Thyroid gland (tissue), 4 donors: ENCODE data around the gene CAMK1D. TPM values are rescaled to one million over a fixed set of nuclear protein-coding genes. Genes with fewer than 3 reads are reported as not detected.

Experiments used
- DNase-seq, 2 donors: peaks; one replicate each; pipeline ENCODE4 v3.0.0-alpha.2; 2019
- H3K27ac ChIP-seq, 3 donors: fragments of 200-600 bp; sonication (generic); 1 replicate in 2 of 3; 2 replicates in 1 of 3; pipeline ENCODE4 v1.5.1; 2016 to 2019; ENCODE audit warnings: mild to moderate bottlenecking in 1 of 3, moderate library complexity in 1 of 3
- H3K27me3 ChIP-seq: fragments of 200-600 bp; sonication (generic); one replicate; pipeline ENCODE4 v1.5.1; 2019
- H3K36me3 ChIP-seq, 2 donors: fragments of 200-600 bp; sonication (generic); one replicate each; pipeline ENCODE4 v1.5.1; 2016 to 2019
- H3K4me1 ChIP-seq, 2 donors: fragments of 200-600 bp; sonication (generic); one replicate each; pipeline ENCODE4 v1.5.1; 2017 to 2019
- H3K4me3 ChIP-seq, 3 donors: fragments of 200-600 bp; sonication (generic); replicated peaks in 1 of 3; 1 replicate in 2 of 3; 2 replicates in 1 of 3; pipeline ENCODE4 v1.5.1; 2016; ENCODE audit warnings: mild to moderate bottlenecking in 1 of 3
- H3K9me3 ChIP-seq: fragments of 200-600 bp; sonication (generic); one replicate; pipeline ENCODE4 v1.5.1; 2017
- CTCF ChIP-seq, 6 experiments: fragments of 200-600 bp in 3 of 6; fragments of 450-650 bp in 3 of 6; sonication (generic) in 3 of 6; IDR thresholded peaks; one replicate each; pipeline ENCODE4 v1.5.1; 2016 to 2019; ENCODE audit warnings: antibody characterized with exemption in 6 of 6, mild to moderate bottlenecking in 2 of 6, inconsistent platforms in 1 of 6, moderate library complexity in 1 of 6
- POLR2A ChIP-seq, 2 donors: fragments of 450-650 bp; IDR thresholded peaks; one replicate each; pipeline ENCODE4 v1.6.1; 2017; ENCODE audit warnings: antibody characterized with exemption in 2 of 2, mild to moderate bottlenecking in 2 of 2, moderate library complexity in 1 of 2
- WGBS, 2 donors: methylation state at CpG; one replicate each; pipeline ENCODE4 v1.1.5; 2017; 5-methylcytosine and 5-hydroxymethylcytosine counted together
- intact Hi-C: fragments of 100-400 bp; cut with DNase I; formaldehyde crosslinking; loops from one replicate; pipeline ENCODE4 v1.15.1; 2023
- total RNA-seq, 4 donors: library from RNA; depleted of rRNA; stranded (reverse); fragments of >200 nt; gene quantifications; one replicate each; pipeline ENCODE4 v1.2.3, GENCODE V29; 2016

Gene CAMK1D
- total RNA-seq, 4 donors from 2014 or later, result 12.2 to 29.6 (median 17.4) TPM

- Histone ChIP-seq H3K9me3 (no peaks in the 10 kb centered on the region), H3K4me3 (no peak overlapping the region), H3K4me1 (peaks cover 21 to 39% of the 10 kb centered on the region in 2 donors), H3K36me3 (no peaks in the 10 kb centered on the region), H3K27me3 (no peaks in the 10 kb centered on the region), H3K27ac (no peak overlapping the region)
- no peak for DNase-seq
- WGBS, 2 donors, result 96 to 100% methylated on average over 2 of the region's 2 CpGs
- TF ChIP-seq POLR2A (IDR thresholded peaks at IDR 0.05), result no peak
- no peak for TF ChIP-seq CTCF (IDR thresholded peaks at IDR 0.05)
- intact Hi-C loops, result no loop called here
Observed at GRCh38 chr10:12401466-12401865, 52.1 kb downstream of the CAMK1D start.

GRCh38 chr10:12403119-12403518 lies 53.8 kb downstream of the CAMK1D start:
- no peak for DNase-seq
- TF ChIP-seq POLR2A (IDR thresholded peaks at IDR 0.05), result no peak
- TF ChIP-seq CTCF (IDR thresholded peaks at IDR 0.05), result no peak
- Histone ChIP-seq H3K36me3 (no peaks in the 10 kb centered on the region), H3K27ac (no peak overlapping the region), H3K27me3 (no peaks in the 10 kb centered on the region), H3K4me3 (no peak overlapping the region), H3K9me3 (no peaks in the 10 kb centered on the region), H3K4me1 (peaks cover 7 to 23% of the 10 kb centered on the region in 2 donors)
- 94 to 97% methylated on average over 9 of the region's 9 CpGs for WGBS, 2 donors
- intact Hi-C loops, result no loop called here

- DNase-seq, result no peak
- Histone ChIP-seq H3K27ac (no peak overlapping the region), H3K27me3 (no peaks in the 10 kb centered on the region), H3K9me3 (no peaks in the 10 kb centered on the region), H3K4me3 (no peak overlapping the region), H3K36me3 (no peaks in the 10 kb centered on the region), H3K4me1 (peaks cover 2% of the 10 kb centered on the region in 2 donors)
- intact Hi-C loops, result no loop called here
- 93 to 95% methylated on average over 24 of the region's 24 CpGs for WGBS, 2 donors
- TF ChIP-seq CTCF (IDR thresholded peaks at IDR 0.05), result no peak
- no peak for TF ChIP-seq POLR2A (IDR thresholded peaks at IDR 0.05)
Observed at GRCh38 chr10:12405342-12406320, 56.3 kb downstream of the CAMK1D start.

GRCh38 chr10:12406764-12407400 lies 57.5 kb downstream of the CAMK1D start:
- Histone ChIP-seq H3K27ac (no peak overlapping the region), H3K9me3 (no peaks in the 10 kb centered on the region), H3K4me3 (no peak overlapping the region), H3K27me3 (no peaks in the 10 kb centered on the region), H3K4me1 (no peaks in the 10 kb centered on the region), H3K36me3 (no peaks in the 10 kb centered on the region)
- 94 to 98% methylated on average over 9 of the region's 9 CpGs for WGBS, 2 donors
- no peak for DNase-seq
- intact Hi-C loops, result no loop called here
- no peak for TF ChIP-seq POLR2A (IDR thresholded peaks at IDR 0.05)
- no peak for TF ChIP-seq CTCF (IDR thresholded peaks at IDR 0.05)

GRCh38 chr10:12408472-12408871 lies 59.1 kb downstream of the CAMK1D start:
- no peaks in the 10 kb centered on the region for H3K4me1 ChIP-seq
- DNase-seq, result no peak
- H3K36me3 ChIP-seq, result no peaks in the 10 kb centered on the region
- H3K4me3 ChIP-seq, result no peak overlapping the region
- 95 to 96% methylated on average over 8 of the region's 8 CpGs for WGBS, 2 donors
- H3K27me3 ChIP-seq, result no peaks in the 10 kb centered on the region
- H3K27ac ChIP-seq, result no peak overlapping the region
- no peaks in the 10 kb centered on the region for H3K9me3 ChIP-seq
- TF ChIP-seq POLR2A (IDR thresholded peaks at IDR 0.05) (no peak), CTCF (IDR thresholded peaks at IDR 0.05) (no peak)
- intact Hi-C loops, result no loop called here
